GM19240 (cell line): ENCODE measurements around the gene DTL.

Experiments used
- DNase-seq: peaks from one replicate; pipeline ENCODE4 v3.0.0; 2011; ENCODE audit warnings: low spot score; ENCODE audit not compliant: insufficient read length

DTL gene

DNA sequence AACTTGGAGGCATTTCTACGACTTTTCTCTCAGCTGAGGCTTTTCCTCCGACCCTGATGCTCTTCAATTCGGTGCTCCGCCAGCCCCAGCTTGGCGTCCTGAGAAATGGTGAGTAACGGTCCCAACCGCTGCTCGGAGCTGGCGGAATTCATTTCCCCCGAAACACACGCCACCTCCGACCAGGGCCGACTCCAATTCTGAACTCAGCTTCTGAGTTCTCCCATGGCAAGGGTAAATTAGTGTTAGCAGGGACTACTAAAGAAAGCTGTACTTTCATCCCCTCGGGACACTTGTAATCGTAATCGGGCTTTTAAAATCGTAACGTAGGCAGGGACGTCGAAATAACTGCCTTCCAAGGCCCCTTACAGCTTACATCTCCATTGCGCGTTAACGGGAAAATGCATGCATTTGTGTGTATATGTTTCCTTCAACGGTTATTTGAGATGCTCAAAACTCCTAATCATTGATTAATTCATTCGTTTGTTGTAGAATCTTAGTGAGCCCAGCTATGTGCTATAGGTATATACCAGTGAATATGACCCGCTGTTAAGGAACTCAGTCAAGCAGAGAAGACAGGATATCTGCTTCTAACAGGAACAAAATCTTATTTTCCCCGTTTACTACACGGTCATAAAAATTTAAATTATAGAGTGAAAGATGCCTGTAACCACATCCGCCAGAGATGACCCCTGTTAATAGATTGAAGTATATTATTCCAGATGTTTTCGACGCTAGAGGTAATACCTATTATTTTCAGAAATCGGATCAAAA is 472 bp downstream of the DTL start:
- no peak for DNase-seq

DNA sequence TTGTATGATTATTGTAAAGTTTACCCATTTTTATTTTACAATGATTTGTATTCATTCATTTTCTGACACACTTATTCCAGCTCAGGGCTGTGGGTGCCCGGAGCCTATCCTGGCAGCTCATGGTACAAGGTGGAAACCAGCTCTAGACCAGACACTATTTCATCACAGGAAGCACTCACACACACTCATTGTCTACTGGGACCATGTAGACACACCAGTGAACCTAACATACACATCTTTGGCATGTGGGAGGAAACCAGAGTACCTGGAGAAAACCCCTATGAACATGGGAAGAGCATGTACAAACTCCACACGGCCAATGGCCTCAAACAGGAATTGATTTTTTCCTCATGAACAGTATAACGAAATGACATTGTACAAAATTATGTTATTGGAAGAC is 2.4 kb downstream of the DTL start:
- DNase-seq, result no peak

DNA sequence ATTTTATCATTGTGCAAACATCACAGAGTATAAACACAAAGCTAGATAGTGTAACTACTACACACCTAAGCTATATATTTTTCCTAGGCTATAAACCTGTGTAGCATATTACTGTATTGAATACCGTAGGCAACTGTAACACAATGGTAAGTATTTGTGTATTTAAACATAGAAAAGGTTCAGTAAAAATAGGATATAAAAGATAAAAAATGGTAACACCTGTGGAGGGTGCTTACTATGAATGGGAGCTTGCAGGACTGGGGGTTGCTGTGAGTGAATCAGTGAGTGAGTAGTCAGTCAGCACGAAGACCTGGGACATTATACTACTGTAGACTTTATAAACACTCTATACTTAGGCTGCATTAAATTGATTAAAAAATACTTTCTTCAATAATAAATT is 4.1 kb downstream of the DTL start:
- DNase-seq, result no peak

DNA sequence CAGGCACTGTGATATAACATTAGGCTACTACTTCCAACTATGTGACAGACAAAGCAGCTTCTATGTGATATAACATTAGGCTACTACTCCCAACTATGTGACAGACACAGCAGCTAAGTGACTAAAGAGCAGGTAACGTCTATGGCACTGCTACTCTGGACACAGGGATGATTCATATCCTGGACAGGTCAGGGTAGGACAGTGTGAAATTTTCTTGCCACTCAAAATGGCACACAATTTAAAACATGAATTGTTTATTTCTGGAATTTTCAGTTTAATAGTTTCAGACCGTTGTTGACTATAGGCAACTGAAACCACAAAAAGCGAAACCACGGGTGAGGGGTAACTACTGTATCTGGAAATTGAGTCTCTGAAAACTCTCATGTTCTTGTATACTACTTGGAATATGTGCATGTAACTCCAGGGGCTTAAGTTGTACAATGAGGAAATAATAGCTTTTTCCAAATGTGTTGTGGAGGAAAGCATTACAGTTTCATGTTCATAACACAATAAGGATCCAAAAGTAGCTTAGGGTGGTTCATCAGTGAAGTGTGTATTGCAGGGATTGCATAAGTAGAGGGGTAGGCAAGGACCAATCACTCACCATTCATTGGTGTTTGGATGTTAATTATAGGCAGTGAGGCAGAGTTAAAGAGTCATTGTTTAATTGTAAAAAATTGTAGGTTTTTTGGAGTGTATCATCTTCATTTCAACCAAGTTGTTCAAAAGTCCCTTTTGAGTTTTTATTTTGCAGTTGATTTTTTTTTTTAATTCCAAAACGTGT is 5.3 kb downstream of the DTL start:
- no peak for DNase-seq

DNA sequence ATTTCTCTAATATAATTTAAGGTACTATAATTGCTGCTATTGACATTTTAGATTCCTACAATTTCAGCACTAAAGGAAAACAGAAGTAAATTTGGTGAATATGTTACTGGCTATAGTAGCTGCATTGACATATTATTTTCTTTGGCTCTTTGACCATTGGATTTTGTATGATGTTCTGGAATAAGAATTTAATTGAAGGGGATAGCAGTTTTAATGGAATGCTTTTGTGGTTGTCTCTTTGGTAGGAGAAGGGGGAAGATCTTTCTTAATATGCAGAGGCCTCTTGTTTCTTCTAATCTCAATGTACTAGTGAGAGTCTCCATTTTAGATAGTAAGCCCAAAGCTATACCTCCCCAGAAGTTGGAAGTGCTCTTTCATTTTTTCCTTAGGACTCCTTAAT is 6.9 kb downstream of the DTL start:
- DNase-seq, result no peak

DNA sequence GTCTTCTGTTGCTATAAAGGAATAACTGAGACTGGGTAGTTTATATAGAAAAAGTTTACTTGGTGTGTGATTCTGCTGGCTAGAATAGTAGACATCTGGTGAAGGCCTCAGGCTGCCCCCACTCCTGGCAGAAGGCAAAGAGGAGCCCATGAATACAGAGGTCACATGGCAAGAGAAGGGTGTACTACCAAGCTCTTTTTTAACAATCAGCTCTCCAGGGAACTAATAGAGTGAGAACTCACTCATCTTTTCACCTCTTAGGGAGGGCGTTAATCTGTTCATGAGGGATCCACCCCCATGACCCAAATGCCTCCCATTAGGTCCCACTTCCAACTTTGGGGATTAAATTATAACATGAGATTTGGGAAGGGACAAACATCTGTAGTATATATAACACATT is 9.3 kb downstream of the DTL start:
- no peak for DNase-seq

DNA sequence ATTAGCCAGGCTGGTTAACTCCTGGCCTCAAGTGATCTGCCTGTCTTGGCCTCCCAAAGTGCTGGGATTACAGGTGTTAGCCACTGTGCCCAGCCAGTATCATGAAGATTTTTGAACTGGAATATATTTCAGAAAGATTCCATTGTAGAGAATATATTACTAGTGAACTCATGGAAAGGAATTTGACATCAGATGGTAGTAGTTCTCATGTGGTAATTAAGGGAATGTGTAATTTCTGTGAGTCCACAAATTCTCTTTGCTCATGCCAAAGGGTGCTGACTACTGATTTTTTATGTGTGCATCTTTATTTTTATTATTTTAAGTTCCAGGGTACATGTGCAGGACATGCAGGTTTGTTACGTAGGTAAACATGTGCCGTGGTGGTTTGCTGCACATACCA is 10.4 kb downstream of the DTL start:
- no peak for DNase-seq

DNA sequence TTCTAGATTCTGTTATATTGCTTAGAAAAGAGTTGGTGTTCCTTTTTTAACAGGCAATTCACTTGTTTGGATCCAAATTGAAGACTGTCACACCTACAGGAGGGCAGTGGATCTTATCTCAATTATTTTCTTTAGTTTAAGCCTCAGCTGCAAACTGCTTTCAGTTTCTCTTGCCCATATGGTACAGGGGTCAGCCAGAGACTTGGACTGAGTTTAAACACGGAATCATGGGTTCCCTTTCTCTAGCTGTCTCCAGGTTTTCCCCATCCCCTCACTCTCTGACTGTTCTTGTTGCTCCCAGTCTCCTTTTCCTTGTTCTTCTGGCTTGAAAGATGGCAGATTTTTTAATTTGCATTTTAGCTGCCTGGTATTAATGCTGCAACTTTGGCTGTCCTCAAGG is 18.4 kb downstream of the DTL start:
- no peak for DNase-seq

DNA sequence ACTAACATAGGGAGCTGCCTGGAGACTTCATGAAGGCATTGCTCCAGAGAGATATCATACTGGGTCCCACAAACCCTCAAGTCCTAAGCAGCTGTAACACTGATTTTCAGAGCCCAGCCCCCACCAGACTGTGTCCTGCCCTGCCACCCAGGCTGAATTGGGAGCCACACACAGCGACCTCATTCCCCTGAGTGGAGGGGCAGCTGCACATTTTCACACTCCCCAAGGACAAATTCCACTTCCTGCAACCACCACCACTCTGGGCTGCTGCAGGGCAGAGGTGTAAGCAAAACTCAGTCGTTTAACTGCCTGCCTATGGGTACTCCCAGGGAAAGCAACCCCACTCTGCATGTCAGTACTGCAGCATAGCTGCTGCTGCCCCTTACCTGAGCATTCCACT is 19.8 kb downstream of the DTL start:
- DNase-seq, result no peak

DNA sequence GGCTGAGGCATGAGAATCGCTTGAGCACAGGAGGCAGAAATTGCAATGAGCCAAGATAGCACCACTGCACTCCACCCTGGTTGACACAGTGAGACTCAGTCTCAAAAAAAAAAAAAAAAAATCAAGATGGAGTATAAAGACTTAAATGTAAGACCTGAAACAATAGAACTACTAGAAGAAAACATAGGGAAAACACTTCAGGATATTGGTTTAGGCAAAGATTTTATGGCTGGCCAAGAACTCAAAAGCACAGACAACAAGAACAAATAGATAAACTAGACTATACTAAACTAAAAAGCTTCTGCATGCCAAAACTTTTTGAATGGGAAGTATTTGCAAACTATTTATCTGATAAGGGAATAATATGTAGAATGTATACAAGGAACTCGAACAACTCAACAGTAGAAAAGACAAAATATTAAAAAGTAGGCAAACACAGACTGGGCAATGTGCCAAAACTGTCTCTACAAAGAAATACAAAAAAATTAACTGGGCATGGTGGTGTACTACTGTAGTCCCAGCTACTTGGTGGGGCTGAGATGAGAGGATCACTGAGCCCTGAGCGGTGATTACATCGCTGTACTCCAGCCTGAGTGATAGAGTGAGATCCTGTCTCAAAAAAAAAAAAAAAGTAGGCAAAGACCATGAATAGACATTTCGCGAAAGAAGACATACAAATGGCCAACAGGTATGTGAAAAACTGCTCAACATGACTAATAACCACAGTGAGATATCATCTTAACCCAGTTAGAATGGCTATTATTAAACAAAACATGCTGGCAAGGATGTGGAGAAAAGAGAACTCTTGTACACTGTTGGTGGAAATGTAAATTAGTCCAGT is 25.3 kb downstream of the DTL start:
- DNase-seq, result no peak

DNA sequence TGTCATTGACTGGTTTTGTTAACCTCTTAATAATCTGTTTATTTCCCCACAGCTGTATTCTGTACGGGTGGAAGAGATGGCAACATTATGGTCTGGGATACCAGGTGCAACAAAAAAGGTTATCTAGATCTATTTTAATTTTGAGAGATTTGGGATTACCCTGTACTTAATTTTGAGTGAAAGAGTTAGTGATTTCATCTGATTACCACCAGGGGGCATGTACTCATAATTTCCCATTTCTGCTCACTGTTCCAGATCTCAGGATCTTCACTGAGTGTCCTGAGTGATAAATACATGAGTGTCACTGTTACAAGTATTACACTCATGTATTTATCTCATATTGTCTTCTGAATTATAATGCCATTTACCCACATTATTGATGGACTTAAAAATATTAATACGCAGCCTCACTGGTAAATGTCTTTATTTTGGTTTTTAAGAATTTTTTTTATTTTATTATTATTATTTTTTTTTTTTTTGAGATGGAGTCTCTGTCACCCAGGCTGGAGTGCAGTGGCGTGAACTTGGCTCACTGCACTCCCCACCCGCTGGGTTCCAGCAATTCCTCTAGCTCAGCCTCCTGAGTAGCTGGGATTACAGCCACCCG is 27.4 kb downstream of the DTL start:
- no peak for DNase-seq

DNA sequence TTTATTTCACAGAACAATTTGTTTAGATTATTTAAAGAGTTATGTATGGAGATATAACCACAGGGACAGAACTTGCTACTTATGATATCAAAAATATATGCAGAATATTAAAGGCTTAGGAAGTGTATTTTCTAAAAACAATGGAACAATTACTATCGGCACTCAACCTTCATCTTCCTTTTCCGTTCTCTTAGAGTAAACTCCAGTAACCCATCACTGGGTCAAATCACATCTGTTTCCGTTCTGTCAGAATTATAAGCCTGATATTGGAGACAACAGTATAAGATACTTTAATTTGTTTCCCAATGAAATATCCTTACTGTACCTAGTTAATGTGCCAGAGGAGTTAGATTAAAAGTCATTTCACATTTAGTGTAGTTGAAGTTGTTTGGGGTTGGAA is 32.2 kb downstream of the DTL start:
- no peak for DNase-seq

DNA sequence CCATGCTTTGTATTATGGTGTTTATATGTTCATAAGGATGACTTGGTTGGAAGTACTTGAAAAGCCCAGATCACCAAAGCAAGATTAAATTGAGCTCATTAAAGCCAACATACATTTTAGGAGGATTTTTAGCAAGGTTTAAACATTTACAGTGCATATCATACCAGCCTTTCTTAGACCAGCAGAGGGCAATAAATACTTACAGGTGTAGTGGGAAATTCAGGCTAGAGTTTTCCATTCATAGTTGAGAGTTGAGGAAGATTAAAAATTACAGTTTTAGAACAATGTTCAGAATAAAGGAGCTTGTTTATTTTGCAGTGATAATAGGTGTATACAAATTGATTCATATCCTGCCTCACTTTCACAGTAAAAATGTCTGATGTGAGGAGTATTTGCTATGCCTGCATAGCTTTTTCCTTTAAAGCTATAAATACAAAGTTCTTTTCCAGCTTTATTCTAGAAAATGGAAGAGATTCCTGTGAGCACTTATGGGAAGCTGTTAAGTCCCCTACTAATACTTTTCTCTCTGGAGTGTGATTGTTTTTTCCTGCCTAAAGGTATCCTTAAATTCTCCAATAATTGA is 35.3 kb downstream of the DTL start:
- DNase-seq, result no peak

DNA sequence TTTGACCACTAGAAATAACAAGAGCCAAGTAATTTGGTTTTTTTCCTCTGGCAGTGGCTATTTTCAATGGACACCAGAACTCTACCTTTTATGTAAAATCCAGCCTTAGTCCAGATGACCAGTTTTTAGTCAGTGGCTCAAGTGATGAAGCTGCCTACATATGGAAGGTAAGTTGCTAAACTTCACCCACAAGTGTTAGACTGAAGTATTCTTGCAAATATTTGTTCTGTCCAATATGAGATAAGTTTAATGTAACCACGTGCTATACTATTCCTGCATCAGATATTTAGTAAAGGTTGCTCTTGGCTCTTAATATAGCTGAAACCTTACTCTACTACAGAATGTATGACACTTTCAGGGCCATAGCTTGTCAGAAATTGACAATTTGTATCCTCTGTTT is 36.5 kb downstream of the DTL start:
- no peak for DNase-seq

DNA sequence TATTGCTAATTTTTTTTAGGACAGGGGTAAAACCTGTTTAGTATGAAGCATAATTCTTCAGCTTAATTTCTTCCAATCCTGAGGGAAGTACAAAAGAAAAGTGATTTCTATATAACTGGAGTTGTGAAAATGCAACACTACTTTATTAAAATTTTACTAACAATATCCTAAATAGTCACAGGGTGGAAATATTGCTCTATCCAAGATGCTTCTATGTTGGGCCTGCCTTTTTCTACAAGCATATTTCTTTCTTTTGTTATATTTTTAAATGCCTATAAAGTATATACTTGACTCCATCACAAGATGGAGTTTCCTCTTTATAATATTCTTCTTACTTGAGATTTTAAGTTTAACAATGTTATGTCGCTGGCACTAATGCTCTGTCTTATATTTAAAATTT is 37.9 kb downstream of the DTL start:
- no peak for DNase-seq

DNA sequence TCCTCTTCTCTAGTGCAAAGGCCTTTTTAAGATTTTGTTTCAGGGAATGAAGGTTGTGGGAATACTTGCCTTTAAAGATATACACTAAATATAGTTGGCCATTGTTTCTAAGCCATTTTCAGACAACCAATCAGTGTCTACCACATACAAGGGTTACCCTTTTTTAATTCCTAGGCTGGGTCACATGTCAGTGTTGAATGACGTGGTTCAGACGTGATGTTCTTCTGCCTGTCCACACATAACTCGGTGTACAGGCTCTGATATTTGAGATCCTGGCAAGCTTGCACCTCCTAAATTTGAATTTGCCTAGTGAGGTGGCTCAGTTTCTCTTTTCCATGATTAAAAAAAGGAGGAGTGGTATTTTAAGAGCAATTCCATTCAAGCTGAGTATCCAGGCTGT is 38.8 kb downstream of the DTL start:
- no peak for DNase-seq

DNA sequence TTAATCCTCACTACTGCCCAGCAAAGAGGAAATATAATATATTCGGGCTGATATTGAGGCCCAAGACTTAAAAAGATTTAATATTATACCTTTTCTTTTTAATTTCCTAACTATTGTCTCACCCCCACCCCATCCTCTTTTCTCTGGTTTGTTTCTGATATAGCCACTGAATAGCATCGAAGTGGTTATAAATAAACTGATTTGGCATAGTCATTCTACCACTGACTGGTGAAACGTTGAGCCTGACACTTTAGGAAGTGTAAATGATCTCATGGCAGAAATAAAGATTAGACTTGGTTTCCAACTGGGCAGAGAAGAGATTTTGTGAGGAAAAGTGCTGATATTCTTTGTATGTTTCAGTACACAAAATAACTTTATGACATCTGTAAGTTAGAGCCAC is 39.3 kb downstream of the DTL start:
- DNase-seq, result no peak

DNA sequence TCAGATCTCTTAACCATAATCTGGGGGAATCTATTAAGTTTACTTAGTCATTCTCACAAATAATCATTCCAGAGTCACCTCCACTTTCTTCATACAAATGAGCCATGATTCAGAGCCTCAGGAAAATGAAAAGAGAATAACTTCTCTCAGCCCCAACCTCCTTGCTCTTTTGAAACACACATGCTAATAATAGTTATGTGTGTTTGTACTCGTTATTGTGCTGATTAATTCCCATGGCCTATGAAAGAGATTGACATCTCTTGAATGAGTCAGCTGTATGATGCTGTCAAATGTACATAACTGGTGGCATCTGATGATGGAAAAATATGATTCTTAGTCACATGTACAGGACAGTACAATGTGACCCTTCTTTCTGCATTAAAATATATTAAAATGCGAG is 41.5 kb downstream of the DTL start:
- no peak for DNase-seq

DNA sequence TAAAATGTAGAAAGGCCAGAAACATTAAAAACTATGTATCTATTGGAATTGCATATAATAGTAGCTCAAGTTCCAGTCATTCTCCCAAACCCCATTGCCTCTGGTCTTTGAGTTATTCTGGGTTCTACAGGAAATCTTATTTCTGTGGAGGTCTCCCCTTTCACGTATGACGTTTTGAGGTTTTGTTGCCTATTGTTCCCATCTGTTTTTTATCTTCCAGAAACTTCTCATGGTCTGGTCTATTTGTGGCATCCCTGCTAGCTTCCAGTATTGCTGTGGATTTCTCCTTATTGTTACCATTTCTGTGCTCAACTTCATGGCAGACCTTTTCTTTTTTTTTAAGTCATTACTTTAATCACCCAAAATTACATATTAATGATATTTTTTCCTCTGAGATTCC is 43.3 kb downstream of the DTL start:
- no peak for DNase-seq

DNA sequence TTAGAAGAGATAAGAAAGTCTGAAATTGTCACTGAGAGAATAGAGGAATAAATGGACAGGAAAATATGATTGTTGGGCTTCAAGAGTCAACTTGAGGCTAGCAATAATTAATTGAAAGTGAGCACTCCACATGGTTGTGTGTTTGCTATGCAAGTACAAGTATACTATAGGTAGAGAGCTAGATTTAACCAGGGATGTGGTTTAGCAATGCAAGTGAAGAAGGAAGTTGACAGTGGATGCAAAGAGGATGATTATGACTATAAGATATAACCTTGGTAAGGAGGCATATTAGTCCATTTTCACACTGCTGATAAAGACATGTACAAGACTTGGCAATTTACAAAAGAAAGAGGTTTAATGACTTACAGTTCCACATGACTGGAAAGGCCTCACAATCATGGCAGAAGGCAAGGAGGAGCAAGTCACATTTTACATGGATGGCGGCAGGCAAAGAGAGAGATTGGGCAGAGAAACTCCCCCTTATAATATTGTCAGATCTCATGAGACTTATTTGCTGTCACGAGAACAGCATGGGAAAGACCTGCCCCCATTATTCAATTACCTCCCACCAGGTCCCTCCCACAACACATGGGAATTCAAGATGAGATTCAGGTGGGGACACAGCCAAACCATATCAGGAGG is 47.3 kb downstream of the DTL start:
- DNase-seq, result no peak

DNA sequence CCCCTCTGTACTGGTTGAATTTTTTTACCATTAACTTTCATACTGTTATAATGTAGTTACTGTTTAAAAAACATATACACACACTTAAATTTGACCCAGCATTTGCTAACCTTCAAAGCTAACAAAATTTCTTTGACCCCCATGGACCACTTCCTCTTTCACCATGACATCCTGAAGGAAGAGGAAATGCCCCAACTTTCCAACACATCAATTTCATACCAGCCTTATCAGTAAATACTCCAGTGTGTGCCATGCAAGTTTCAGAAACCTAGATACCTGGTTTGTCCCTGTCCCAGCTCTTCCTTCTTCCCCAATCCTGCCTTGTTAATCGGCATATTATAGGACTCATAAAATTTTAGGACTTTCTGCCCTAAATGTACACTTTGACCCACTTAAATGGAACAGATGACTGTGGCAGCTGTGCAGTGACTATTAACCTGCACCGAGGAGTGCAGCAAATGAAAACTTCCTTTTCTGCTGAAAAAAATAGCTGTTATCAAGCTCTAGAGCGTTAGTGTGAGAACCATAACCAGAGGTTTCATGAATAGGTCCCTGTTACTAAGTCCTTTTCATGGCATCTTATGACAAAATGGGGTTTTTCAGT is 54.1 kb downstream of the DTL start:
- DNase-seq, result no peak
